ENCODE results near the gene TMED8.
"Not testable (repeated sequence)": the region's sequence is repeated elsewhere in the genome, so short reads cannot be mapped to it uniquely, and the experiment has no call there.

TMED8 gene, protein sequence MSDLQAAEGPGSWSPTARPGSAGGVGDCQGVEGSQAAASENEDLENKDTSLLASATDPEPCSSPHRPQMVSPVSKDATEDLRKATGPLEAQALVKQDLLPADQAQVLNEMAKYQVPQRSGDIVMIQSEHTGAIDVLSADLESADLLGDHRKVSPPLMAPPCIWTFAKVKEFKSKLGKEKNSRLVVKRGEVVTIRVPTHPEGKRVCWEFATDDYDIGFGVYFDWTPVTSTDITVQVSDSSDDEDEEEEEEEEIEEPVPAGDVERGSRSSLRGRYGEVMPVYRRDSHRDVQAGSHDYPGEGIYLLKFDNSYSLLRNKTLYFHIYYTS

GRCh38 chr14:77376771-77377501 is at the start of gene TMED8, which contains the start of gene SAMD15:
TMED8 (minus strand) TSS chr14:77377094; CDS start chr14:77377053, 41 bp downstream.
SAMD15 (plus strand) TSS chr14:77377379; CDS start chr14:77377419, 40 bp downstream.
- peak within 1 kb of the TSS; percentile 85 for H3K4me3 ChIP-seq (ENCODE audit: control insufficient read depth, low read depth, low read length)
- TF ChIP-seq, protein P1, sequence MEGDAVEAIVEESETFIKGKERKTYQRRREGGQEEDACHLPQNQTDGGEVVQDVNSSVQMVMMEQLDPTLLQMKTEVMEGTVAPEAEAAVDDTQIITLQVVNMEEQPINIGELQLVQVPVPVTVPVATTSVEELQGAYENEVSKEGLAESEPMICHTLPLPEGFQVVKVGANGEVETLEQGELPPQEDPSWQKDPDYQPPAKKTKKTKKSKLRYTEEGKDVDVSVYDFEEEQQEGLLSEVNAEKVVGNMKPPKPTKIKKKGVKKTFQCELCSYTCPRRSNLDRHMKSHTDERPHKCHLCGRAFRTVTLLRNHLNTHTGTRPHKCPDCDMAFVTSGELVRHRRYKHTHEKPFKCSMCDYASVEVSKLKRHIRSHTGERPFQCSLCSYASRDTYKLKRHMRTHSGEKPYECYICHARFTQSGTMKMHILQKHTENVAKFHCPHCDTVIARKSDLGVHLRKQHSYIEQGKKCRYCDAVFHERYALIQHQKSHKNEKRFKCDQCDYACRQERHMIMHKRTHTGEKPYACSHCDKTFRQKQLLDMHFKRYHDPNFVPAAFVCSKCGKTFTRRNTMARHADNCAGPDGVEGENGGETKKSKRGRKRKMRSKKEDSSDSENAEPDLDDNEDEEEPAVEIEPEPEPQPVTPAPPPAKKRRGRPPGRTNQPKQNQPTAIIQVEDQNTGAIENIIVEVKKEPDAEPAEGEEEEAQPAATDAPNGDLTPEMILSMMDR (IDR thresholded peaks at IDR 0.05; ENCODE audit: control insufficient read depth, insufficient read depth, low read depth, low read length, missing control alignments): no peak
- DNase-seq (ENCODE audit: low read depth): peak; percentile 47

GRCh38 chr14:77426396-77426795 is 49.5 kb upstream of the TMED8 start:
- TF ChIP-seq, protein P1 (IDR thresholded peaks at IDR 0.05; ENCODE audit: control insufficient read depth, insufficient read depth, low read depth, low read length, missing control alignments): no peak
- no peak for DNase-seq (ENCODE audit: low read depth)
- no peak overlapping the region for H3K4me3 ChIP-seq (ENCODE audit: control insufficient read depth, low read depth, low read length)

DNA sequence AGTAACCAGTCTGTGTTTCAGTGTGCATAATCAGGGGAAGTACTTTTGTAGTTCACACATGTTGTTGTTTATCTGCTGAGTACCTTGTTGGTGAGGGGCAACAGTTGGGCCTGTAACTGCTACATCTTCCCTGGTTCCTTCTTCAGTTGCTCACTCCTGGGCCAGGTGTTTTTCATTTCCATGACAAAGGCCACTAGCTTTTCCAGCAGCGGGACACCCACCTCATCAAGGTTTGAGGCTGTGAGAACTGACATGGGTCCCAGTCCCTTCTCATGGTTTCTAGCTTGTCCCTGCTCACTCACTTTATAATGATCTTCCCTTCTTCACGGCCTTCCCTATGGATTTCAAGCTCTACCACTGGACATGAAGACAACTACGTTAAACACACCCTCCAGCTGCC is 48.0 kb upstream of the TMED8 start:
- no peak for DNase-seq (ENCODE audit: low read depth)
- no peak overlapping the region for H3K4me3 ChIP-seq (ENCODE audit: control insufficient read depth, low read depth, low read length)
- TF ChIP-seq, protein P1 (IDR thresholded peaks at IDR 0.05; ENCODE audit: control insufficient read depth, insufficient read depth, low read depth, low read length, missing control alignments): no peak

DNA sequence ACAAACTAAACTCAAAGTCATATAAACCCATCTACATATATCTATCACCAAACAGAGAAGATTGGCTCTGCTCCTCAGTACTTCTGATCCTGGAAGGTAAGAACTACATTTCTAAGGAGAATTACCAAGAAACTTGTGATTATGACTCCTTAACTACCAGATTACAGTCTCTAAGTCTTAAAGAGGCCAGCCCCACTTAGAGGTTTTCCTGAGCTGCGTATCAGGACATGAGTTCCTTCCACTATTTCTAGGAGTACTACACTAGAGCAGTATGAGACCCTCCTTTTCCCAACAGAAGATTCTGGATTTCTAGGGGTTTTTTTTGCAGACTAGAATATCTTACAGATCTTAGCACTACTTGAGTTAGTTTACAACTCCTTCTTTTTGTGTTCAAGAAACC is 46.5 kb upstream of the TMED8 start, which contains the start of gene NOXRED1:
Gene NOXRED1, minus strand, starts transcription at position 101 of the 400 bp plus-strand sequence. CDS start 634 bp downstream, outside the sequence.
- no peak within 1 kb of the TSS for H3K4me3 ChIP-seq (ENCODE audit: control insufficient read depth, low read depth, low read length)
- TF ChIP-seq, protein P1 (IDR thresholded peaks at IDR 0.05; ENCODE audit: control insufficient read depth, insufficient read depth, low read depth, low read length, missing control alignments): no peak
- no peak for DNase-seq (ENCODE audit: low read depth)

GRCh38 chr14:77421201-77421600 is 44.3 kb upstream of the TMED8 start:
- TF ChIP-seq, protein P1 (IDR thresholded peaks at IDR 0.05; ENCODE audit: control insufficient read depth, insufficient read depth, low read depth, low read length, missing control alignments): no peak
- peak; percentile 7 for DNase-seq (ENCODE audit: low read depth)
- H3K4me3 ChIP-seq (ENCODE audit: control insufficient read depth, low read depth, low read length): no peak overlapping the region

DNA sequence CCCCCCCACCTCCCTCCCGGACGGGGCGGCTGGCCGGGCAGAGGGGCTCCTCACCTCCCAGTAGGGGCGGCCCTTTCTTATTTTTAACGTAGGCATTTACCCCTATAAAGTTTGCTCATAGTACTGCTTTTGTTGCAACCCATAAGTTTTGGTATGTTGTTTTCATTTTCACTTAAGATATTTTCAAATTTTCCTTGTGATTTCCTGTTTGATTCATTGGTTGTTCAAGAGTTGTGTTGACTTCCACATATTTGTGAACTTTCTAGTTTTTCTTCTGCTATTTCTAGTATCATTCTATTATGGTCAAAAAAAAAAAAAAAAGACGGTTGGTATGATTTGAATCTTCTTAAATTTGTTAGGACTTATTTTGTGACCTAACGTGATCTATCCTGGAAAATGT is 39.9 kb upstream of the TMED8 start:
- no peak for DNase-seq (ENCODE audit: low read depth)
- no peak overlapping the region for H3K4me3 ChIP-seq (ENCODE audit: control insufficient read depth, low read depth, low read length)
- TF ChIP-seq, protein P1 (IDR thresholded peaks at IDR 0.05; ENCODE audit: control insufficient read depth, insufficient read depth, low read depth, low read length, missing control alignments): no peak

DNA sequence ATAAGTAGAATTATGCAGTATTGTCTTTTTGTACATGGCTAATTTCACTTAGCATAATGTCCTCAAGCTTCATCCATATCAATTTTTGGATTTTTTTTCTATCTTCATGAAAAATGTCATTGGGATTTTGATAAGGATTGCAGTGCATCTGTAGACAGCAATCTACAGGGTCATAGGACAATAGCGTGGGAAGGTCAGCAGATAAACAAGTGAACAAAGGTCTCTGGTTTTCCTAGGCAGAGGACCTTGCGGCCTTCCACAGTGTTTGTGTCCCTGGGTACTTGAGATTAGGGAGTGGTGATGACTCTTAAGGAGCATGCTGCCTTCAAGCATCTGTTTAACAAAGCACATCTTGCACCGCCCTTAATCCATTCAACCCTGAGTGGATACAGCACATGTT is 39.2 kb upstream of the TMED8 start:
- DNase-seq (ENCODE audit: low read depth); H3K4me3 ChIP-seq (ENCODE audit: control insufficient read depth, low read depth, low read length): not testable (repeated sequence)

DNA sequence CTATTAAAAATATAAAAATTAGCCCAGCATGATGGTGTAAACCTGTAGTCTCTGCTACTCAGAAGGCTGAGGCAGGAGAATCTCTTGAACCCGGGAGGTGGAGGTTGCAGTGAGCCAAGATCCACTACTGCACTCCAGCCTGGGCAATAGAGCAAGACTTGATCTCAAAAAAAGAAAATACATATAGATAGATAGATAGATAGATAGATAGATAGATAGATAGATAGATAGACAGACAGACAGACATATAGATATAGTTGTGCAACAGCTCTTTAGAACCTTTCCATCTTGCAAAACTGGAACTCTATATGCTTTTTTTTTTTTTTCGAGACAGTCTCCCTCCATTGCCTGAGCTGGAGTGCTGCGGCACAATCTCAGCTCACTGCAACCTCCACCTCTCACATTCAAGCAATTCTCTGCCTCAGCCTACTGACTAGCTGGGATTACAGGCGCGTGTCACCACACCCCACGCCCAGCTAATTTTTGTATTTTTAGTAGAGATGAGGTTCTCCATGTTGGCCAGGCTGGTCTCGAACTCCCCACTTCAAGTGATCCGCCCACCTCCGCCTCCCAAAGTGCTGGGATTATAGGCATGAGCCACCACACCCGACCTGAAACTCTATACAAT is 38.6 kb upstream of the TMED8 start:
- not testable (repeated sequence) for H3K4me3 ChIP-seq (ENCODE audit: control insufficient read depth, low read depth, low read length); DNase-seq (ENCODE audit: low read depth)
